ENCODE data around the gene EPB41L4A.
A peak's percentile ranks its signal among the peaks of the same experiment; 100 is the strongest.

EPB41L4A gene

DNA sequence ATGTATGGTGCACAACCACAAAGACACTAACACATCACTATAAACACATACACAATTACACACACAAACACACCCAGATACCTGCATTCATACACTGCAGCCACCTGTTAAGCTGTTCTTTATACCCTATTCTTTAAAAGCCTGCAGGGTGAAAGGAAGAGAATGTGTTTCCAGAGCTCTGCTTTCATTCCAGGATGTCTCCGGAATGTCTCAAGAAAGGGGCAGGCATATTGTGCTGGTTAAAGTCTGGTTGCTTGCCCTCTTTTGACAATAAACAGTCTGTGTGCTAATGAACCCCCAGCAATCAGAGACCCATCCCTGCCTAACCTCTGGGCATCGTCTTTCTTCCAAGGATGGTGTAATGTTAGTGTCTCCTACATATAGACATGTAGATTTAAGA is 181.6 kb downstream of the EPB41L4A start:
- TF ChIP-seq, protein P1, sequence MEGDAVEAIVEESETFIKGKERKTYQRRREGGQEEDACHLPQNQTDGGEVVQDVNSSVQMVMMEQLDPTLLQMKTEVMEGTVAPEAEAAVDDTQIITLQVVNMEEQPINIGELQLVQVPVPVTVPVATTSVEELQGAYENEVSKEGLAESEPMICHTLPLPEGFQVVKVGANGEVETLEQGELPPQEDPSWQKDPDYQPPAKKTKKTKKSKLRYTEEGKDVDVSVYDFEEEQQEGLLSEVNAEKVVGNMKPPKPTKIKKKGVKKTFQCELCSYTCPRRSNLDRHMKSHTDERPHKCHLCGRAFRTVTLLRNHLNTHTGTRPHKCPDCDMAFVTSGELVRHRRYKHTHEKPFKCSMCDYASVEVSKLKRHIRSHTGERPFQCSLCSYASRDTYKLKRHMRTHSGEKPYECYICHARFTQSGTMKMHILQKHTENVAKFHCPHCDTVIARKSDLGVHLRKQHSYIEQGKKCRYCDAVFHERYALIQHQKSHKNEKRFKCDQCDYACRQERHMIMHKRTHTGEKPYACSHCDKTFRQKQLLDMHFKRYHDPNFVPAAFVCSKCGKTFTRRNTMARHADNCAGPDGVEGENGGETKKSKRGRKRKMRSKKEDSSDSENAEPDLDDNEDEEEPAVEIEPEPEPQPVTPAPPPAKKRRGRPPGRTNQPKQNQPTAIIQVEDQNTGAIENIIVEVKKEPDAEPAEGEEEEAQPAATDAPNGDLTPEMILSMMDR (IDR thresholded peaks at IDR 0.05; ENCODE audit: insufficient read depth, low read depth, low read length, missing control alignments) = no peak
- H3K4me3 ChIP-seq (ENCODE audit: low read length) = no peak overlapping the region
- no peak for DNase-seq (ENCODE audit: low read depth)

DNA sequence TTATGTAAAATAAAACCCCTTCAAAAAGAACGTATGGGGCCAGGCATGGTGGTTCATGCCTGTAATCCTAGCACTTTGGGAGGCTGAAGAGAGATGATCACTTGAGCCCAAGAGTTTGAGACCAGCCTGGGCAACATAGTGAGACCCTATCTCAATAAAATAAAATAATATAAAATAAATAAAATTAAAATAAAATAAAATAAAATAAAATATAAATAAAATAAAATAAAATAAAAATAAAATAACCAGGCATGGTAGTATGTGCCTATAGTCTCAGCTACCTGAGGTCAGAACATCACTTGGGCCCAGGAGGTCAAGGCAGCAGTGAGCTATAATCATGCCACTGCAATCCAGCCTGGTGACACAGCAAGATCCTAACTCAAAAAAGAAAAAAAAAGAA is 185.1 kb downstream of the EPB41L4A start:
- no peak for DNase-seq (ENCODE audit: low read depth)
- TF ChIP-seq, protein P1 (IDR thresholded peaks at IDR 0.05; ENCODE audit: insufficient read depth, low read depth, low read length, missing control alignments) = no peak

DNA sequence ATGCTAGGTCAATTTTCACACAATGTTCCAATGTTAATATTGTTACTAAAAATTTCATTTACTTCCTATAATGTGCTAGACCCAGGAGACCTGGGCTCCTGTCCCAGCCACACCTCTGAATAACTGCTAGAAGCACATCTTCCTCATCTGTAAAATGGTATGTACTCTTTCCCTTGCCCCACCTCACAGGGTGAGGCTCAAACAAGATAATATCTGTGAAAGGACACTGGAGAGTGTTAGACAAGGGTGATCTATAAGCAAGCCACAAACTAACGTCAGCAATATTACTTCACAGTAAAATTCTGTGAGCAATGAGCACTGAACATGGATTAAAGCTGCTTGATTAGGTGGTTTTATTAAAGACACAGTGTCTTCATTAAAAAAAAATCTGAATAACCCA is 186.4 kb downstream of the EPB41L4A start:
- peak; percentile 19 for DNase-seq (ENCODE audit: low read depth)
- TF ChIP-seq, protein P1 (IDR thresholded peaks at IDR 0.05; ENCODE audit: insufficient read depth, low read depth, low read length, missing control alignments) = no peak
- no peak overlapping the region for H3K4me3 ChIP-seq (ENCODE audit: low read length)

More for the DNA sequence above, 185.1 kb downstream of the EPB41L4A start:
- H3K4me3 ChIP-seq (ENCODE audit: low read length) = no peak overlapping the region

DNA sequence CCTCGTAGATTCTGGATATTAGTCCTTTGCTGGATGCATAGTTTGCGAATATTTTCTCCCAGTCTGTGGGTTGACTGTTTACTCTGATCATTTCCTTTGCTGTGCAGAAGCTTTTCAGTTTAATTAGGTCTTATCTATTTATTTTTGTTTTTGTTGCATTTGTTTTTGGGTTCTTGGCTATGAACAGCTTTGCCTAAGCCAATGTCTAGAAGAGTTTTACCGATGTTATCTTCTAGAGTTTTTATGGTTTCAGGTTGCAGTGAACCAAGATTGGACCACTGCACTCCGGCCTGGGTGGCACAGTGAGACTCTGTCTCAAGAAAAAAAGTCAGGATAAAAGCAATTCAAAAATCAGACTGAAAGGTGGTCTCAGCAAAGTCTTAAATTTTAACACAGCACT is 188.5 kb downstream of the EPB41L4A start:
- no peak overlapping the region for H3K4me3 ChIP-seq (ENCODE audit: low read length)
- no peak for DNase-seq (ENCODE audit: low read depth)
- TF ChIP-seq, protein P1 (IDR thresholded peaks at IDR 0.05; ENCODE audit: insufficient read depth, low read depth, low read length, missing control alignments) = no peak

DNA sequence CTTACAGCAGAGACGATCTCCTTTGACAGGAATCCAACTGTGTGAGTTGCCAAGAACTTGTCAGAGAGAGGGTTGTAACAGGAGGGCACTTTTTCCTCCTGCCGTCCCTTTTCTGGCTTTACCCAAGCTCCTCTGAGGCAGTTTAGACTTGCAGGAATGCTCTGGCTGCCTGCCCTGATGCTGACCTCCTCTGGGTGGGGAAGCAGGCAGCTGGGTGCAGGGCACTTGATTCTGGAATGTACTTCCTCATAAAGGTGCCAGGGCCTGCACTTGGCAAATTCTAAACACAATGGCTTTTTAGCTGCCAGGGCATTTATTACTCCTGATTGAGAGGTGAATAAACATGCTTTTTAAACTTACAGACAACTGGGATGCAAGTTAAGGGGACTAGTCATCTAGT is 190.4 kb downstream of the EPB41L4A start:
- peak; percentile 88 for DNase-seq (ENCODE audit: low read depth)
- TF ChIP-seq, protein P1 (IDR thresholded peaks at IDR 0.05; ENCODE audit: insufficient read depth, low read depth, low read length, missing control alignments) = no peak
- peak overlapping the region; percentile 13 for H3K4me3 ChIP-seq (ENCODE audit: low read length)

DNA sequence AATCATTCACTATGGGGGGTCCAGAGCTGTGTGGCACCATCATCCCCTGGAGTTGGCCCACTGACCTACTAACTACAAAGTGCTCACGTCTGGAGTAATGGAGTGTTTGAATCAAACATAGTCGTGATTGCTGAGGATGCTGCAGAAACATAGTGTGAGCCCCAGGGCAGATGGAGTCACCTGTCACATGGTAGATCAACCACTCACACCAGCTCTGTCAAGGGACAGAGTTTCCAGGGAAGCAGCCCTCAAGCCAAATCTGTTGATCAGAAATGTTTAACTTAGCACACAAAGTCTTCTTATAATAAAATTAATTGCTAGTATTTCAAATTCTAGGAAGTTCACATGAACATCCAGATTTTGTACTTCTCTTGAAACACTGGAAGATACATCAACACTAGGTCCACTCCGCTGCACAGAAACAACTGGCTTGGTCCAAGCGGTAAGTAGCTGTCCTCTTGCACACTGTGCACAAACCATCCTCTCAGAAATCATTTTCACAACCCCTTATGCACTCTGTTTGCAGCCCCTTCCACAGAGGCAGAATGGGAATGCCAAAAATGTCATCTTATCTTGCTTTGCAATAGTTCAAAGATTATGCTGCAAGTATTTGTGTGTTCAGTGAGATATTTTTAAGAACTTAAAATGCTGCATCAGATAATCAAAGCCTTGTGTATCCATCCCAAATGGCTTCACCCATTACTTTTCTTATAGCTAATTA is 191.0 kb downstream of the EPB41L4A start:
- DNase-seq (ENCODE audit: low read depth) = peak; percentile 27

More for the DNA sequence above, 191.0 kb downstream of the EPB41L4A start:
- TF ChIP-seq, protein P1 (IDR thresholded peaks at IDR 0.05; ENCODE audit: insufficient read depth, low read depth, low read length, missing control alignments) = no peak
- H3K4me3 ChIP-seq (ENCODE audit: low read length) = peak overlapping the region; percentile 13

Data from epithelial cell of esophagus (primary cell).